H7 (cell line): Measurements from ENCODE around the gene SLC45A1. TPM values are rescaled to one million over a fixed set of nuclear protein-coding genes. Genes with fewer than 3 reads are reported as not detected.

Experiments used
- DNase-seq: peaks from one replicate; pipeline ENCODE4 v3.0.0; 2012
- H3K27me3 ChIP-seq: 2 replicates; pipeline ENCODE4 v1.6.0; 2011; ENCODE audit warnings: mild to moderate bottlenecking, low read length; ENCODE audit not compliant: control insufficient read depth, insufficient read depth
- H3K36me3 ChIP-seq: replicated peaks from 2 replicates; pipeline ENCODE4 v1.5.1; 2011; ENCODE audit warnings: low read length; ENCODE audit not compliant: control insufficient read depth, insufficient read depth
- H3K4me3 ChIP-seq: 2 replicates; pipeline ENCODE4 v1.5.1; 2011; ENCODE audit warnings: low read depth, mild to moderate bottlenecking, control low read depth, low read length, moderate library complexity; ENCODE audit not compliant: insufficient read depth
- total RNA-seq: library from RNA; depleted of rRNA; stranded (reverse); fragments of >200 nt; shearing (Covaris generic); gene quantifications from 2 replicates; pipeline ENCODE4 v1.2.3, GENCODE V29; 2014

SLC45A1 gene
- total RNA-seq, 1 experiment from 2014 or later = 0.90 TPM

- H3K27me3 ChIP-seq = no peaks in the 10 kb centered on the region
- DNase-seq = no peak
- no peak overlapping the region for H3K4me3 ChIP-seq
- H3K36me3 ChIP-seq = no peaks in the 10 kb centered on the region
Observed at GRCh38 chr1:8338526-8339202, 20.8 kb downstream of the SLC45A1 start.

GRCh38 chr1:8339203-8339600 lies 21.3 kb downstream of the SLC45A1 start:
- no peaks in the 10 kb centered on the region for H3K36me3 ChIP-seq
- no peak overlapping the region for H3K4me3 ChIP-seq
- DNase-seq = no peak
- no peaks in the 10 kb centered on the region for H3K27me3 ChIP-seq

GRCh38 chr1:8340448-8340847 lies 22.5 kb downstream of the SLC45A1 start:
- no peak overlapping the region for H3K4me3 ChIP-seq
- DNase-seq = no peak
- H3K27me3 ChIP-seq = no peaks in the 10 kb centered on the region
- H3K36me3 ChIP-seq = no peaks in the 10 kb centered on the region

GRCh38 chr1:8342325-8342724 lies 24.4 kb downstream of the SLC45A1 start:
- no peaks in the 10 kb centered on the region for H3K27me3 ChIP-seq
- DNase-seq = no peak
- no peak overlapping the region for H3K4me3 ChIP-seq
- H3K36me3 ChIP-seq = no peaks in the 10 kb centered on the region

- no peak for DNase-seq
- Histone ChIP-seq H3K36me3 (no peaks in the 10 kb centered on the region), H3K27me3 (no peaks in the 10 kb centered on the region), H3K4me3 (no peak overlapping the region)
Observed at GRCh38 chr1:8343044-8343443, 25.1 kb downstream of the SLC45A1 start.

- H3K4me3 ChIP-seq = no peak overlapping the region
- DNase-seq = no peak
- H3K36me3 ChIP-seq = no peaks in the 10 kb centered on the region
- H3K27me3 ChIP-seq = no peaks in the 10 kb centered on the region
Observed at GRCh38 chr1:8343464-8344001, 25.6 kb downstream of the SLC45A1 start.

GRCh38 chr1:8344893-8345507 lies 27.1 kb downstream of the SLC45A1 start:
- Histone ChIP-seq H3K27me3 (no peaks in the 10 kb centered on the region), H3K4me3 (no peak overlapping the region), H3K36me3 (no peaks in the 10 kb centered on the region)
- no peak for DNase-seq

GRCh38 chr1:8345621-8346415 lies 27.9 kb downstream of the SLC45A1 start:
- no peak for DNase-seq
- H3K36me3 ChIP-seq = no peaks in the 10 kb centered on the region
- H3K27me3 ChIP-seq = no peaks in the 10 kb centered on the region
- H3K4me3 ChIP-seq = no peak overlapping the region

- Histone ChIP-seq H3K36me3 (no peaks in the 10 kb centered on the region; the same call in 1 of the 2 replicates), H3K4me3 (no peak overlapping the region), H3K27me3 (no peaks in the 10 kb centered on the region)
- DNase-seq = no peak
Observed at GRCh38 chr1:8347635-8348034, 29.7 kb downstream of the SLC45A1 start.

- Histone ChIP-seq H3K36me3 (no peaks in the 10 kb centered on the region; the same call in 1 of the 2 replicates), H3K27me3 (no peaks in the 10 kb centered on the region), H3K4me3 (no peak overlapping the region)
- no peak for DNase-seq
Observed at GRCh38 chr1:8348047-8348776, 30.3 kb downstream of the SLC45A1 start.

- Histone ChIP-seq H3K27me3 (no peaks in the 10 kb centered on the region), H3K4me3 (no peak overlapping the region), H3K36me3 (peaks cover 2% of the 10 kb centered on the region; the same call in 1 of the 2 replicates)
- DNase-seq = peak; percentile 97
Observed at GRCh38 chr1:8348777-8349472, 31.0 kb downstream of the SLC45A1 start.

GRCh38 chr1:8349473-8349865 lies 31.6 kb downstream of the SLC45A1 start:
- peaks cover 4% of the 10 kb centered on the region for H3K36me3 ChIP-seq
- H3K4me3 ChIP-seq = no peak overlapping the region
- H3K27me3 ChIP-seq = no peaks in the 10 kb centered on the region
- DNase-seq = no peak

- Histone ChIP-seq H3K36me3 (peaks cover 7% of the 10 kb centered on the region), H3K27me3 (no peaks in the 10 kb centered on the region), H3K4me3 (no peak overlapping the region)
- peak; percentile 64 for DNase-seq
Observed at GRCh38 chr1:8349961-8350360, 32.0 kb downstream of the SLC45A1 start.
